ENCODE measurements around the gene CTSE.

CTSE gene

GRCh38 chr1:206030191-206030590 lies 6.5 kb upstream of the CTSE start:
- H3K4me3 ChIP-seq (ENCODE audit: low read depth, low read length), result no peak overlapping the region
- DNase-seq (ENCODE audit: low read depth), result no peak
- no peak for TF ChIP-seq CTCF (IDR thresholded peaks at IDR 0.05; ENCODE audit: control insufficient read depth, extremely low read depth, insufficient read depth)

GRCh38 chr1:206029484-206029883 lies 5.8 kb upstream of the CTSE start:
- TF ChIP-seq CTCF (IDR thresholded peaks at IDR 0.05; ENCODE audit: control insufficient read depth, extremely low read depth, insufficient read depth), result no peak
- DNase-seq (ENCODE audit: low read depth), result no peak
- H3K4me3 ChIP-seq (ENCODE audit: low read depth, low read length), result no peak overlapping the region

GRCh38 chr1:206025283-206025820 lies 1.7 kb upstream of the CTSE start:
- H3K4me3 ChIP-seq (ENCODE audit: low read depth, low read length), result no peak overlapping the region
- TF ChIP-seq CTCF (IDR thresholded peaks at IDR 0.05; ENCODE audit: control insufficient read depth, extremely low read depth, insufficient read depth), result no peak
- DNase-seq (ENCODE audit: low read depth), result no peak

- TF ChIP-seq CTCF (IDR thresholded peaks at IDR 0.05; ENCODE audit: control insufficient read depth, extremely low read depth, insufficient read depth), result no peak
- no peak for DNase-seq (ENCODE audit: low read depth)
- H3K4me3 ChIP-seq (ENCODE audit: low read depth, low read length), result no peak overlapping the region
Observed at GRCh38 chr1:206022766-206023165, 929 bp downstream of the CTSE start.

GRCh38 chr1:206021626-206022365 lies 1.9 kb downstream of the CTSE start:
- H3K4me3 ChIP-seq (ENCODE audit: low read depth, low read length), result no peak overlapping the region
- DNase-seq (ENCODE audit: low read depth), result no peak
- no peak for TF ChIP-seq CTCF (IDR thresholded peaks at IDR 0.05; ENCODE audit: control insufficient read depth, extremely low read depth, insufficient read depth)

- DNase-seq (ENCODE audit: low read depth), result no peak
- no peak for TF ChIP-seq CTCF (IDR thresholded peaks at IDR 0.05; ENCODE audit: control insufficient read depth, extremely low read depth, insufficient read depth)
- no peak overlapping the region for H3K4me3 ChIP-seq (ENCODE audit: low read depth, low read length)
Observed at GRCh38 chr1:206021008-206021625, 2.6 kb downstream of the CTSE start.

Measured in LNCaP clone FGC (cell line).